Subcutaneous abdominal adipose tissue (tissue), 5 donors: ENCODE data around the gene NDOR1.

Experiments used
- H3K27ac ChIP-seq: one replicate; pipeline ENCODE4 v1.7.0; 2013; ENCODE audit warnings: low read depth, mild to moderate bottlenecking, inconsistent platforms, low read length, moderate library complexity
- H3K27me3 ChIP-seq, 5 donors: one replicate each; pipeline ENCODE4 v1.7.0; 2013; ENCODE audit warnings: low read length in 5 of 5, inconsistent platforms in 1 of 5; ENCODE audit not compliant: control insufficient read depth in 5 of 5, insufficient read depth in 4 of 5
- H3K36me3 ChIP-seq, 5 donors: one replicate each; pipeline ENCODE4 v1.7.0; 2013; ENCODE audit warnings: low read length in 5 of 5; ENCODE audit not compliant: control insufficient read depth in 5 of 5, insufficient read depth in 5 of 5
- H3K4me1 ChIP-seq, 5 donors: one replicate each; pipeline ENCODE4 v1.7.0; 2013; ENCODE audit warnings: low read length in 5 of 5, mild to moderate bottlenecking in 3 of 5, moderate library complexity in 1 of 5; ENCODE audit not compliant: control insufficient read depth in 5 of 5, insufficient read depth in 5 of 5
- H3K4me3 ChIP-seq, 5 donors: one replicate each; pipeline ENCODE4 v1.7.0; 2013; ENCODE audit warnings: low read length in 5 of 5, low read depth in 1 of 5
- H3K9ac ChIP-seq, 5 donors: one replicate each; pipeline ENCODE4 v1.7.0; 2013; ENCODE audit warnings: low read length in 5 of 5, mild to moderate bottlenecking in 4 of 5, moderate library complexity in 3 of 5
- H3K9me3 ChIP-seq, 5 donors: one replicate each; pipeline ENCODE4 v1.7.0; 2013; ENCODE audit warnings: low read length in 5 of 5; ENCODE audit not compliant: control insufficient read depth in 5 of 5
- donor health status: healthy.
- donor health status: healthy.
- donor health status: healthy.
- donor health status: healthy.
- donor health status: healthy.

NDOR1 gene

GRCh38 chr9:137263506-137263905, 58.0 kb downstream of the NDOR1 start:
- Histone ChIP-seq H3K9me3 (no peaks in the 10 kb centered on the region), H3K4me3 (no peak overlapping the region), H3K27me3 (no peaks in the 10 kb centered on the region), H3K9ac (no peak overlapping the region), H3K4me1 (peaks cover 0 to 8% (median 4%) of the 10 kb centered on the region in 5 donors), H3K27ac (no peak overlapping the region), H3K36me3 (peaks cover 0 to 56% (median 46%) of the 10 kb centered on the region in 5 donors)

- H3K27ac ChIP-seq: no peak overlapping the region
- no peaks in the 10 kb centered on the region for H3K9me3 ChIP-seq
- H3K4me1 ChIP-seq: peaks cover 3 to 14% (median 9%) of the 10 kb centered on the region in 5 donors
- H3K36me3 ChIP-seq: peaks cover 0 to 57% (median 46%) of the 10 kb centered on the region in 5 donors
- no peak overlapping the region for H3K9ac ChIP-seq
- H3K4me3 ChIP-seq: no peak overlapping the region
- H3K27me3 ChIP-seq: no peaks in the 10 kb centered on the region
These were observed 58.6 kb downstream of the NDOR1 start for GRCh38 chr9:137264067-137264466.

GRCh38 chr9:137265496-137266161, 60.1 kb downstream of the NDOR1 start:
- Histone ChIP-seq H3K9me3 (no peaks in the 10 kb centered on the region), H3K4me1 (peaks cover 6 to 23% (median 16%) of the 10 kb centered on the region in 5 donors), H3K4me3 (no peak overlapping the region), H3K36me3 (peaks cover 0 to 61% (median 52%) of the 10 kb centered on the region in 5 donors), H3K9ac (no peak overlapping the region), H3K27ac (no peak overlapping the region), H3K27me3 (no peaks in the 10 kb centered on the region)

- Histone ChIP-seq H3K4me1 (peaks cover 6 to 23% (median 16%) of the 10 kb centered on the region in 5 donors), H3K9me3 (no peaks in the 10 kb centered on the region), H3K4me3 (no peak overlapping the region), H3K36me3 (peaks cover 0 to 66% (median 55%) of the 10 kb centered on the region in 5 donors), H3K27ac (no peak overlapping the region), H3K9ac (no peak overlapping the region), H3K27me3 (no peaks in the 10 kb centered on the region)
These were observed 60.6 kb downstream of the NDOR1 start for GRCh38 chr9:137266162-137266527.
